ENCODE data around the gene CKS1B. TPM values are rescaled to one million over a fixed set of nuclear protein-coding genes. Genes with fewer than 3 reads are reported as not detected.
"Not testable (repeated sequence)": the region's sequence is repeated elsewhere in the genome, so short reads cannot be mapped to it uniquely, and the experiment has no call there.

CKS1B gene
- total RNA-seq, 4 donors from 2014 or later: 34.9 to 72.8 (median 55.3) TPM

DNA sequence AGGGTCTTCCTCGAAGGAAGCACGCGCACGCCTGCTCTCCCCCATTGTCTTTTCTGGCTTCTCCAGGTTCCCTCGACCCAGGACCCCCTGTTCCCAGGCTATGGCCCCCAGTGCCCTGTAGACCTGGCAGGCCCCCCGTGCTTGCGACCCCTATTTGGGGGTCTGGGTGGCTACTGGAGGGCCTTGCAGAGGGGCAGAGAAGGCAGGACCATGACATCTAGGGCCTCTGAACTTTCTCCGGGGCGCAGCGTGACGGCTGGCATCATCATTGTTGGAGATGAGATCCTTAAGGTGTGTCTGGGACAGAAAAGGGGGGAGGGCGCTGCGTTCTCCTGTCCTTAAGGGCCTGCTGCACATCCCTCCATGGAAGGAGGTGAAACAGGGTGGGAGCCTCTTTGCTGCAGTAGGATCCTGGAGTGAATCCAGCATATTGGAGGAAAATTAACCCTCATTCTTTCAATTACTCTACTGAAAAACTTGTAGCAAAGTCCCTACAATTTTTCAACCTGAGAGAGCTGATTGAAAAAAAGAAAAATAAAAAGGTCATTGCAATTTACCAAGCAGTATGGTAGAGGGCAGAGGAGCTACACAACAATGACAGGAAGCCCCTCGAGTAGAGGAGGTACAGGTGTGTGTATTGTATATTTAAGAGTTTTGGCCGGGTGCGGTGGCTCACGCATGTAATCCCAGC is 9.4 kb downstream of the CKS1B start:
- Histone ChIP-seq H3K36me3 (peaks cover 2 to 43% (median 7%) of the 10 kb centered on the region in 3 donors), H3K4me1 (peaks cover 15 to 53% (median 17%) of the 10 kb centered on the region in 3 donors), H3K27me3 (no peaks in the 10 kb centered on the region), H3K9me3 (no peaks in the 10 kb centered on the region), H3K4me3 (peak overlapping the region; percentile 45 to 76 (median 67)), H3K27ac (peak overlapping the region; percentile 66 to 88 (median 85))
- TF ChIP-seq POLR2A (IDR thresholded peaks at IDR 0.05): no peak
- TF ChIP-seq, protein P1, sequence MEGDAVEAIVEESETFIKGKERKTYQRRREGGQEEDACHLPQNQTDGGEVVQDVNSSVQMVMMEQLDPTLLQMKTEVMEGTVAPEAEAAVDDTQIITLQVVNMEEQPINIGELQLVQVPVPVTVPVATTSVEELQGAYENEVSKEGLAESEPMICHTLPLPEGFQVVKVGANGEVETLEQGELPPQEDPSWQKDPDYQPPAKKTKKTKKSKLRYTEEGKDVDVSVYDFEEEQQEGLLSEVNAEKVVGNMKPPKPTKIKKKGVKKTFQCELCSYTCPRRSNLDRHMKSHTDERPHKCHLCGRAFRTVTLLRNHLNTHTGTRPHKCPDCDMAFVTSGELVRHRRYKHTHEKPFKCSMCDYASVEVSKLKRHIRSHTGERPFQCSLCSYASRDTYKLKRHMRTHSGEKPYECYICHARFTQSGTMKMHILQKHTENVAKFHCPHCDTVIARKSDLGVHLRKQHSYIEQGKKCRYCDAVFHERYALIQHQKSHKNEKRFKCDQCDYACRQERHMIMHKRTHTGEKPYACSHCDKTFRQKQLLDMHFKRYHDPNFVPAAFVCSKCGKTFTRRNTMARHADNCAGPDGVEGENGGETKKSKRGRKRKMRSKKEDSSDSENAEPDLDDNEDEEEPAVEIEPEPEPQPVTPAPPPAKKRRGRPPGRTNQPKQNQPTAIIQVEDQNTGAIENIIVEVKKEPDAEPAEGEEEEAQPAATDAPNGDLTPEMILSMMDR (IDR thresholded peaks at IDR 0.05): no peak
- DNase-seq: no peak
- WGBS, 2 donors: 7 to 8% methylated on average over 9 to 16 of the region's 17 CpGs
- intact Hi-C loops (cut with DNase I): no loop called here

DNA sequence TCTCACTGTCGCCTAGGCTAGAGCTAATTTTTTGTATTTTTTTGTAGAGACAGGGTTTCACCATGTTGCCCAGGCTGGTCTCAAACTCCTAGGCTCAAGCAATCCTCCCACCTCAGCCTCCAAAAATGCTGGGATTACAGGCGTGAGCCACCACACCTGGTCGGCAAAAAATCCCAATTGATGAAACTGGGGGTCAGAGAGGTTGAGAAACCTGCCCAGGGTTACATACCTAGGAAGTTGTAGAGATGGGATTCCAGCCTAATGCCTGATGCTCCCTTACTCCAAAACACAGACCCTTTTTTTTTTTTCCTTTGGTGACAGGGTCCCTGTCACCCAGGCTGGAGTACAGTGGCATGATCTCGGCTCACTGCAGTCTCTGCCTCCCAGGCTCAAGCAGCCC is 12.3 kb downstream of the CKS1B start:
- H3K9me3 ChIP-seq; H3K27me3 ChIP-seq; DNase-seq; H3K27ac ChIP-seq; H3K4me3 ChIP-seq; intact Hi-C loops (cut with DNase I): not testable (repeated sequence)
- Histone ChIP-seq H3K36me3 (peaks cover 14 to 53% (median 15%) of the 10 kb centered on the region in 3 donors), H3K4me1 (peaks cover 15 to 62% (median 17%) of the 10 kb centered on the region in 3 donors)
- WGBS, 2 donors: 81 to 98% methylated on average over 3 of the region's 4 CpGs

DNA sequence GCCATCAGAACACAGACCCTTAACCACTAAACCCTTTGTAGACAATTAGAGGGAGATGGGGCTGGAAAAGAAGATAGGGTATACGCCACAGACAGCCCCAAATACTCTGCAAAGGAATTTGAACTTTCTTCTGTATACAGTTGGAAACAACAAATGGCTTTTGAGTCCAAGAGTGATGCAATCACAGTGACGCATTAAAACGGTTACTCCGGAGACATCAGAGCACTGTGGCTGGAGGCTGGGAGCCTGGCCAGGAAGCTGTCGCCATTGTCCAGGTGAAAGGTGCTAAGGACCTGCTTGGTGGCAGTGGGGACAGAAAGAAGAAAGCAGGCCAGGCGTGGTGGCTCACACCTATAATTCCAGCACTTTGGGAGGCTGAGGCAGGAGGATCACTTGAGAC is 12.8 kb downstream of the CKS1B start:
- H3K36me3 ChIP-seq: peaks cover 14 to 59% (median 15%) of the 10 kb centered on the region in 3 donors
- peaks cover 14 to 61% (median 15%) of the 10 kb centered on the region in 3 donors for H3K4me1 ChIP-seq
- H3K27me3 ChIP-seq: no peaks in the 10 kb centered on the region
- intact Hi-C loops (cut with DNase I): no loop called here
- H3K9me3 ChIP-seq: no peaks in the 10 kb centered on the region
- no peak overlapping the region for H3K27ac ChIP-seq
- no peak overlapping the region for H3K4me3 ChIP-seq
- DNase-seq: no peak
- WGBS, 2 donors: 25 to 61% methylated on average over 4 to 5 of the region's 6 CpGs
- no peak for TF ChIP-seq POLR2A (IDR thresholded peaks at IDR 0.05)
- TF ChIP-seq, protein P1 (IDR thresholded peaks at IDR 0.05): no peak

DNA sequence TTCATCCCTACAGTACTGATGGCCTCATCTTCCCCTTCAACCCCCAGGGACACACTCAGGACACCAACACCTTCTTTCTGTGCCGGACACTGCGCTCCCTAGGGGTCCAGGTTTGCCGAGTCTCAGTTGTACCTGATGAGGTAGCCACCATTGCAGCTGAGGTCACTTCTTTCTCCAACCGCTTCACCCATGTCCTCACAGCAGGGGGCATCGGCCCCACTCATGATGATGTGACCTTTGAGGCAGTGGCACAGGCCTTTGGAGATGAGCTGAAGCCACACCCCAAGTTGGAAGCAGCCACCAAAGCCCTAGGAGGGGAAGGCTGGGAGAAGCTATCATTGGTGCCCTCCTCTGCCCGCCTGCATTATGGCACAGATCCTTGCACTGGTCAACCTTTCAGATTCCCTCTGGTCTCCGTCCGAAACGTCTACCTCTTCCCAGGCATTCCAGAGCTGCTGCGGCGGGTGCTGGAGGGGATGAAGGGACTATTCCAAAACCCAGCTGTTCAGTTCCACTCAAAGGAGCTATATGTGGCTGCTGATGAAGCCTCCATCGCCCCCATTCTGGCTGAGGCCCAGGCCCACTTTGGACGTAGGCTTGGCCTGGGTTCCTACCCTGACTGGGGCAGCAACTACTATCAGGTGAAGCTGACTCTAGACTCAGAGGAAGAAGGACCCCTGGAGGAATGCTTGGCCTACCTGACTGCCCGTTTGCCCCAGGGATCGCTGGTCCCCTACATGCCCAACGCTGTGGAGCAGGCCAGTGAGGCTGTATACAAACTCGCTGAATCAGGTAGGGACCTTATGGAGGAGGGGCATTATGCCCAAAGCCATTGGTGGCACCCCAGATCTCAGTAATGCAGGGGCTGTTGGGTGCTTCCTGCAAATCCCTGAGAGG is 13.8 kb downstream of the CKS1B start:
- H3K4me3 ChIP-seq: no peak overlapping the region
- TF ChIP-seq, protein P1 (IDR thresholded peaks at IDR 0.05): no peak
- no peak for TF ChIP-seq POLR2A (IDR thresholded peaks at IDR 0.05)
- DNase-seq: no peak
- H3K9me3 ChIP-seq: no peaks in the 10 kb centered on the region
- intact Hi-C loops (cut with DNase I): no loop called here
- H3K36me3 ChIP-seq: peaks cover 14 to 69% (median 15%) of the 10 kb centered on the region in 3 donors
- no peaks in the 10 kb centered on the region for H3K27me3 ChIP-seq
- no peak overlapping the region for H3K27ac ChIP-seq
- WGBS, 2 donors: 91 to 93% methylated on average over 7 to 13 of the region's 17 CpGs
- peaks cover 9 to 54% (median 10%) of the 10 kb centered on the region in 3 donors for H3K4me1 ChIP-seq

DNA sequence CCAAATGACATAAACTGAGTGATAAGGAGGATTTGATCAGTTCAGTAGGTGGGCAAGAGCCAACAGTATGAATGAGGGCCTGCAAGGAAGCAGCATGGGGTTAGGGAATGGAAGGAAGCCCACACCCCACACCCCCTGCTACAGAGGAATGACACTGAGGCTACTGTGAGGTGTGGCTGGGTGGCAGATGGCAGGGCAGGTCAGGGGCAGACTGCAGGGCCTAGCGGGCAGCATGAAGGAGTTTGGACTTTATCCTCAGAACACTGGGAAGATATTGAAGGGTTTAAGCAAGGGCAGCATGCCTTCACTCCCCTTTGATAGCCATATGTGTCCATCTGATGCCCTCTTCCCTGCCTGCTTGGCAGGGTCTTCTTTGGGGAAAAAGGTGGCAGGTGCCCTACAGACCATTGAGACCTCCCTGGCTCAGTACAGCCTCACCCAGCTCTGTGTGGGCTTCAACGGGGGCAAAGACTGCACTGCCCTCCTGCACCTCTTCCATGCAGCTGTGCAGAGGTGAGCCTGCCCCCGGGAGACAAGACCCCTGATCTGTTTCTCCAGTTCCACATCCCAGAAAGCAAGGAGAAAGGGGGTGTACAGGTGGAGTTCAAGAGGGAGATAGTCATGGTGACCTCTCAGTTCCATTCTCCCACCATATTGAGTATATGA is 14.8 kb downstream of the CKS1B start:
- Histone ChIP-seq H3K4me3 (no peak overlapping the region), H3K27ac (no peak overlapping the region), H3K4me1 (peaks cover 3 to 50% (median 3%) of the 10 kb centered on the region in 3 donors), H3K9me3 (no peaks in the 10 kb centered on the region), H3K36me3 (peaks cover 14 to 70% (median 15%) of the 10 kb centered on the region in 3 donors), H3K27me3 (no peaks in the 10 kb centered on the region)
- TF ChIP-seq POLR2A (IDR thresholded peaks at IDR 0.05): no peak
- TF ChIP-seq, protein P1 (IDR thresholded peaks at IDR 0.05): no peak
- WGBS, 2 donors: 75% methylated on average over 2 of the region's 3 CpGs; no CpG with 5 or more reads in 1 of the 2 donors
- intact Hi-C loops (cut with DNase I): no loop called here
- no peak for DNase-seq
